Measurements from ENCODE around the gene SPDL1.
"Not testable (repeated sequence)": the region's sequence is repeated elsewhere in the genome, so short reads cannot be mapped to it uniquely, and the experiment has no call there.

The SPDL1 gene

DNA sequence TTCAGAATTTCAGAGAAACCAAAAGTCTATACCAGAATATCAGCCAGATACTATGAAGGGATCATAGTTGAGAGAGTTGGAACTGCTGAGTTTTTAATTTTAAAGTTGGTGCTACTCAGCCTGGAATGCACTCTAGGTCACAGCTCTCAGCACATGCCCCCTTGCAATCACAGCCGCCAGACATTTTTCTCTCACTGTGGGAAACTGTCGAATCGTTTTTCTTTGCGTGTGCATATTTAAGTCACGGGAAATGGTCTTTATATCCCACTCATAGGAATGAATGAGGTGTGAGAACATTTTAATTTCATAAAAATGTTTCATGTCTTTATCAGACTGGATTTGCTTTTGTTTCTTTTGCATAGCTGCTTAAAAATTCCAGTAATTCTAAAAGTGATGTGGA is 12.2 kb upstream of the SPDL1 start:
- no peak for DNase-seq (ENCODE audit: low read depth in 2 of 2)

DNA sequence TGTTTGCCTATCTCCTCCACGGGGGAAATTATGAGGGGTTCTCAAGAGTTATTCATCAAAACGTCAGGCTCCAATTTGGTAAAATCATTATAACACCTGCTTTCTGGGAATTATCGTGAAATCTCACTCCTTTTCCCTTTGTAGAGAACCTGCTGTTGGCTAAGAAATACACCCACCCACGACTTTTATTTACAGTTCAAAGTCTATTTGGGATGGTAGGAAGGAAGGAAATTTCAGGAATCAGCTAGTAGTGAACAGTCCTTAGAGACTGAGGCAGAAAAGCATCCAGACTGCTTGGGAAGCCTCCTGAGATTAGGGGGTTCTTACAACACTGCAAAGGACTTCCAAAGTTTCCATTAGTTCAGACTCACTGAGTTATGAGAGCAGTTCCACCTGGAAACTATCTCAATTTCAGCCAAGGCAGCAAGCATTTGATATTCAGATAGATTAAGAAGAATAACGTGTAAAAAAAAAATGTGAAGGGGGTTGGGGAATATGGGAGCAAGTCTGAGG is 9.4 kb upstream of the SPDL1 start:
- no peak for DNase-seq (ENCODE audit: low read depth in 2 of 2)

DNA sequence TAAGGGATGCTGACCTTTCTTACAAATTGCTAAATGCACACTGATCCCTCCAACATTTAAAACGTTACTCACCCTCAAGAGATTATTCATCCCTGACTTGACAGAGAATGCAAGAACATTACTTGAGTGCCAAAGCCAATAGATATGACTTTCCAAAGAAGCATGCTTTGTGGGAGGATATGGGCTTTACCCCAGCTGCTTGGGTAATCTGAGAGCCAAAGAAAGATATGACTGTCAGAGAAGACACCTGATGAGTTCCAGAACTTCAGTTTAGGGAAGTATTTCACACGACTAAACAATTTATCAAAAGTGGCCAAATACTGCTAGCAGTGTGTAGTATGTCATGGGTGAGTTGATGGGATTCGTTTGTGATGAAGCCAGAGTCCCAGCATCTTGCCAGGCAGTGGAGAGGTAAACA is 7.4 kb upstream of the SPDL1 start:
- DNase-seq (ENCODE audit: low read depth in 2 of 2), result no peak

DNA sequence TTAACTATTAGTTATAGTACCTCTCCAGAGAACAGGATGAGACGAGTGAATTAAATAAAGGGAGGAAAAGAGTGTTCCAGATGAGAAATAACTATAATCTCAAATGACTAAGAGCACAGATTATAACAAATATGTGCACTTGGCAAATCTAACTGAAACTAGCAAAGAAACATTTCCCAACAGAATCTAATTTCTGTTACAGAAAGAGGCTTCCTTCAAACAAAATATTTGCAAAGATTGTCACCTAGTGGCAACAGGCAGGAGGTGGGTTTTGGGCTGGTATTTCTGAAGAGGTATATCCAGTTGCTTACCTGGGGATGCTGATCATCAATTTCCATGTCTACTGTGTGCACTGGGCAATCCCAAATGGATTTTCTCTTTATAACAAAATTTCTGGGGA is 5.6 kb upstream of the SPDL1 start:
- no peak for DNase-seq (ENCODE audit: low read depth in 2 of 2)

DNA sequence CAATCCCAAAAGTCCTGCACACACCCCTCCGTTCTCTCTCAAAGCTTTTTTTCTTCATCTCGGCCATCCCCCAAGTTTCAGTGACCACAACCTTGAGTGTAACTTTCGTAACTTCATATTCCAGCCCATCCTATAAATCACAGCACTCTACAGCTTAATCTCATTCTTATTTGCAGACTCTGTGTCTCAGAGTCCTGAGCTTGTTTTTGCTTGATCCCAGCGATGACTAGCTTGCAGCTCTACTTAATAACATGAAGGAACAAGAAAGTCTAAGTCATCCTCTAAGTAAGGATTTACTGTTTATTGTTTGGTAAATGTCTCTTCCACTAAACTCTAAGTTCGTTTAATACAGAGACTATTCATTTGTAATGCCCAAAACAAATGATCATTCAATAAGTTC is 2.6 kb upstream of the SPDL1 start:
- no peak for DNase-seq (ENCODE audit: low read depth in 2 of 2)

DNA sequence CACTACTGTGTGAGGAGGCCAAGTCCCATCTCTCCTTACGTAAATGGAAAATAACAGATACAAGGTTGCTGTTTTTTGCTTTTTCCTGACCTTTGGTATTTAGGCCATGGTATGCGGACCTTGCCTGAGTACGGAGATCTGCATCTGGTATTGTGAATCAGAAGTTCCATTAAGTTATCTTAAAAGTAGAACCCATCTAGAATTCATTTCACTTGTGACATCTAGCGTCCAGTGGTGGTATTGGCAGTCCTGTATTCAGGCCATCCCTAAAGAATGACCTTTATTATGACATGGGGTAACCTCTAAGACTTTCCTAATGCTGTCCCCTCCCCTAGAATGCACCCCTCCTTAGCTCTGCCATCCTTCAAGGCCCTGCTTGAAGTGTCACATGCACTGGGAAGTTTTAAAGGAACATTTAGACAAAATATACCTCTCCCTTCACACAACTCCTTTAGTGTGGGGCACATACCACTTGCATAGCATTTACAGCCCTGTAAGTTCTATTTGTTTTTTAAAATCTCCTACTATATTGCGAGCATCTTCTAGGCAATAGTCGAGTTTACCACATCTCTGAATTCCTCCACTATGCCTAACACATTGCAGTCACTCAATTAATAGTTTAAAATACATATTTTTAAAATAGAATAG is 1.9 kb upstream of the SPDL1 start:
- peak; percentile 32 to 44 for DNase-seq (ENCODE audit: low read depth in 2 of 2)

DNA sequence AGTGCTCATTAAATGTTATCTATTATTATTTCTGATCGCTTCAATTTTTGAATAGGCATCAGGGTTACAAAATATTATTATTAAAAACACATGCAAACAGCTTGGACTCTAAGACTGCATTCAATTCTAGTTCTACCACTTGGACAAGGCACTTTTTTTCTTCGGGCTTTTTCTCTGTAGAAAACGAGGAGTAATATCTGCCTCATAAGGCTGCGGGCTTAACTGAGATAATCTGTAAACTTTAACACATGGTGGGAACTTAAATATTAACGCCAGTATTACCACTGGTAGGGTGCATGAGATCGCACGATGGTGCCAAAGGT is 511 bp upstream of the SPDL1 start:
- no peak for DNase-seq (ENCODE audit: low read depth in 2 of 2)

DNA sequence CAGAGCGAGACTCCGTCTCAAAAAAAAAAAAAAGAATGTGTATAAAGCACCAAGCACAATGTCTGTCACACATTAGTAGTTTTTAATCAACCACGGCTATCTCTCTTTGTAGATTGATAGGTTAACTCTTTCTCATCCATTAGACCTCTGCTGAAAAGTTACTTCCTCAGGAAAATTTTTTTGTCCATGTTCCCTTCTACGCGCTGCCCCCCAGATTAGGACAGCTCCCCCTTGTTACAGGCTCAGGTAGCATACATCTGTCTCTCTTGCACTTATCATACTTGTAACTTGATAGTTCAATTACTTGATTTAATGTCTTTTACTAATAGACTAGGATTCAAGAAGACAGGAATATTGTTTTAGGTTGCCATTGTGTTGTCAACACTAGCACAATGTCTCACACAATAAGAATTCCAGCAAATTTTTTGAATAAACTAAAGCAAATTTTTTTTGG is 1.5 kb downstream of the SPDL1 start:
- DNase-seq (ENCODE audit: low read depth in 2 of 2), result no peak

DNA sequence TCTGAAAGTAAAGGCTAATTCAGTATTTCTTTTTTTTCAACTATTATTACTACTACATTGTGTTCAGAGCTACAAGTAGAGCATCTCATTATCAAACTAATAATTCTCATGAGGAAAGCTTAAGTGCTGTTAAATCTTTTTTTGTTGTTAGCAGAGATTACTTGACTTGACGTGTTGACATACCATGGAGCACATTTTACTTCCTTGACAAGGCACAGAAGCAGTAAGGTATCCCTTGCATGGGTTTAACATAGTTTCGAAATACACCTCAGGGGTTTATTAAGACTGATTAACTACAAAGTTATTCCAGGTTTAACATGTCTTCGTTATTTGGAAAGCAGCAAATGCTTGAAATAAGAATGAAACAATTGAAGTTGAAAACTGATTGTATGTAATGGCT is 7.0 kb downstream of the SPDL1 start:
- DNase-seq (ENCODE audit: low read depth in 2 of 2), result no peak

DNA sequence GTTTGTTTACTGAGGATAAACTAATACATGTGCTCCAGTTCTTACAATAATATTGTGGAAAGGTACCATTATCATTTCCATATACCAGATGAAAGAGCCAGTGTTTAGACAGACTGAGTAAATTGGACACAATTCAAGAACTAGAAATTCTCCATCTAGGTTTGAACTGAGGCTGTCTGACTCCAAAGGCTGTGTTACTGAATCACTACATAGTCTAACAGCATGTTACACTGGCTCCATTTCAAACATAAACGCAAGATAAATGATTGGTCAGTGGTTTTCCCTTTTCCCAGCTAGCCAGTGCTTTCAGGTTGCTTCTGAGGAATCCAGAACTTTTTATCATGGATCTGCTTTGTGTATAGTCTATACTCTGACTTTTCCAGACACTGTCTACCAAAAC is 8.1 kb downstream of the SPDL1 start:
- no peak for DNase-seq (ENCODE audit: low read depth in 2 of 2)

DNA sequence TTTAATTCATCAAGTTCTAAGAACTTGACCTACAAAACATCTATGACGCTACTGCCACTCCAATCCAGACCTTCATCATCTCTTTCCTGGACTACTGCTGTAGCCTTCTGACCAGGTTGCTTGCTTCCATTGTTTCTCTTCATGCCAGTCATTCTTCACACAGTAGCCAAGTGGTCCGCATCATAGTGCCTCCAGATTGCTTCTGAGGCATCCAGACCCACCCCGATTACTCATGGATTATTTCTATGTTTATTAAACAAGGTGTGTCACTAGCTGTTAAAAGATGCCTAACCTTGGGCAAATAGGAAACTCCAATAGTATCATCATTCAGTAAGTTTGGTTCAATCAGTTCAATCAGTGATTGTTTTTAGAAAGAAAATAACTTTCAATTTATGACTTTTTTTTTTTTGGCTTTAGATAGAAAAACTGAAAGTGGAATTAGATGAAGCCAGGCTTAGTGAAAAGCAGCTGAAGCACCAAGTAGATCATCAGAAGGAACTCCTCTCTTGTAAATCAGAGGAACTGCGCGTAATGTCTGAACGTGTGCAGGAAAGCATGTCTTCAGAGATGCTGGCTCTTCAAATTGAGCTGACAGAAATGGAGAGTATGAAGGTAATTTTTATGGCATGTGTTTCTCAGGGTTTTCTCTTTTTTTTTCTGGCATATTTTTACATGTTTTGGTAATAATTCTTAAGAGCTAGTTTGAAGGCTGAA is 9.5 kb downstream of the SPDL1 start:
- no peak for DNase-seq (ENCODE audit: low read depth in 2 of 2)

DNA sequence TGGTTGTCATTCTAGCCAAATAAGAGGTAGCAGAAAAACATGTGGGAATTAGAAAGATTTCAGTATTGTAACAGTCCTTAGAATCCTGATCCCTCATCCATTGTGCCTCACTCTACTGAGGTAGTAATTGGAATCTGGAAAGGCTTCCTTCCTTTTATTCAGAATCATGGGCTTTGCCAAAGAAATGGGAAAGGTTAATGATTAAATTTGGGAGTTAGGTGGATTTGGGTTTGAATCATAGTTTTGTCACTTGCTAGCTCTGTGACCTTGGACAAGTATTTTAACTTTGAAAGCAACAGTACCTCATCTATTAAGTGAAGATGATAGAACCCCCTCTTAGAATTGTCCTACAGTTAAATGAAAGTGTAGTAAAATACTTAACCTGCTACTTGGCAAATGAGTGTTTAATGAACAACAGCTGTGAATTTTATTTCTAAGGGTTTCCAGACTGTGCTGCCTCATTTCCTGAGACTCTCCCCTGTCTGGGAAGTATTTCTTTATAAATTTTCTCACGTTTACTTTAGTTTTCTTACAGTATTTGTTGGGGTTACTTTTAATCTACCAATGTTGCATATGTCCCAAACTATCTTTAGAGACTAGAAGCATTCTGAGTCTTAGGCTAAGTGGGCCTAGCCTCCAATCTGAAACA is 11.7 kb downstream of the SPDL1 start:
- DNase-seq (ENCODE audit: low read depth in 2 of 2), result no peak

DNA sequence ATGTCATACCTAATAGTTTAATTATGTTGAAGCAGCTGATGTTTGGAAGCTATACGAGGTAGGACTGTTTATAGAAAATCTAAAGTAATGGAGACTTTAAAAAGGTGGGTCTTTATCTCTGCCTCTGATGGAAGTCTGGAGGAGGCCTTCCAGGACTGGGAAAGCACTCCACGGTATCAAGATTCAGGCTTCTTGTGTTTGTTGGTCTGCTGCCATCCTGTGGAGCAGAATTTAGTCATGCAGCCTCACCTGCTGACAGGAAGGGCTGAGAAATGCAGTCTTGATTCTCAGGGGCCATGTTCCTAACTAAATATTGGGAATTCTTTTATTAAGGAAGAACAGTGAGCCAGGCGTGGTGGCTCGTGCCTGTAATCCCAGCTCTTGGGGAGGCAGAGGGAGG is 15.9 kb downstream of the SPDL1 start:
- no peak for DNase-seq (ENCODE audit: low read depth in 2 of 2)

DNA sequence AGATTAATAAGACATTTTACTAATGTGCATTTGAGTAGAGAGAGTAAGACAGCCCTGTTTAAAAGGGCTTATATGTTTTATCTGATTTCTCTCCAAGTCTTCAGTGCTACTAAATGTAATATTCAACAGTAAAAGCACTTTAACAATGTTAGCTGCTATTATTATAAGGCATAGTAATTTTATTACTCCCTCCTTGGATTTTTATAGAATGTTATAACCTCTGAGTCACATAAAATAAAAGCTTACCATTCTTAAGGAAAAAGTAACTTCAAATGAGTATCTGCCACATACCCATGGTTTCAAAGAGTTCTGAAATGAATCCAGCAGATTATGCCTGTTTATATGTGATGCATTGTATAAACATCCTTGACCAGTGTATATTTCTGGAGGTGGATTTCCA is 19.0 kb downstream of the SPDL1 start:
- no peak for DNase-seq (ENCODE audit: low read depth in 2 of 2)

DNA sequence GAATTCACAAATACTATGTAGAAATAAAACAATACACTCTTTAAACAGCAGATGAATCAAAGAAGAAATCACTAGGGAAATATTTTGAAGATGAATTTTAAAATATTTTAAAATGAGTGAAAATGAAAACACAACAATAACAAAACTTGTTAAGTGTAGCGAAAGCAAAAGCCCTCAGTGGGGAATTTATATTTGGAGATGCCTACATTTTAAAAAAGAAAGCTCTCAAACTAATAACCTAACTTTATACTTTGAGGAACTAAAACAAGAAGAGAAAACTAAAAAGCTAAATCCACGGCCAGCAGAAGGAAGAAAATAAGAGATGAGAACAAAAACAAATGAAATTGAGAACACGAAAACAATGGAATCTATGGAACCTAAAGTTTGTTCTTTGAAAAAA is 22.7 kb downstream of the SPDL1 start:
- DNase-seq (ENCODE audit: low read depth in 2 of 2), result no peak

DNA sequence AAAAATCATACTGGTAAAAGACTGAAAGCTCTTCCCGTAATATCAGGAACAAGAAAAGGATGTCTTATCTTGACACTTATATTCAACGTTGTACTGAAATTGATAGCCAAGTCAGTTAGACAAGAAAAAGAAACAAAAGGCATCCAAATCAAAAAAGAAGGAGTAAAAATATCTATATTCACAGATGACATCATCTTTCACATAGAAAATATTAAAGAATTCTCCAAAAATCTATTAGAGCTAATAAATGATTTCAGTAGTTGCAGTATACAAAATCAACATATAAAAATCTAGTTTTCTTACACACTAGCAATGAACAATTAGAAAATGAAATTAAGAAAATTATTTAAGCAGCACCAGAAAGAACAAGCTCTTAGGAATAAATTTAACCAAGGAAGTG is 24.3 kb downstream of the SPDL1 start:
- DNase-seq (ENCODE audit: low read depth in 2 of 2), result no peak

DNA sequence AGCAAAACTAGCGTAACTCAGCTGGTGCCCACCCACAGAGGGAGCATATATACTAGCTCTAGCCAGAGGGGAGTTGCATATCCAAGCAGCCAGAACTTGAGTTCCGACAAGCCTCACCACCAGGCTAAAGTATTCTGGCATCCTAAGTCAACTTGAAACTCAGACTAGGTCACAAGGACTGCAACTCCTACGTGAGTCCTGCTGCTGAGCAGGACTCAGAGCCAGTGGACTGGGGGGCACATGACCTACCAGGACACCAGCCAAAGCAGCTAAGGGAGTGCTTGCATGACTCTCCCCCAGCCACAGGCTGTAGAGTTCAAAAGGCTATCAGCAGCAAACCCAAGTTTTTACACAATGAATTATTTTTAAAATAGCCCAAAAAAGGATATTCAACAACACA is 26.1 kb downstream of the SPDL1 start:
- no peak for DNase-seq (ENCODE audit: low read depth in 2 of 2)

DNA sequence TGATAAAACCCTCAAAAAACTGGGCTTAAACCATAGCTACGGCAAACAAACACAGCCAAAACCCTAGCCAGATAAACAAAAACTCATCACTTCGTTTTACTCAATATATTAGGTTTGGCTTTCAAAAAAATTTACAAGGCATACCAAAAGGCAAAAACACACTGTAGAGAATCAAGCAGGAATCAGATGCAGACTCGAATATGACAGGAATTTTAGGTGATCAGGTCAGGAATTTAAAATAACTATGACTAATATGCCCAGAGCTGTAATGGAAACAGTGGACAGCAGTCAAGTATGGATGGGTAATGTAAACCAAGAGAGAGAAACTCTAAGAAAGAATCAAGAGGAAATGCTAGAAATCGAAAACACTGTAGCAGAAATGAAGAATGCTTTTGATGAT is 27.0 kb downstream of the SPDL1 start:
- no peak for DNase-seq (ENCODE audit: low read depth in 2 of 2)

DNA sequence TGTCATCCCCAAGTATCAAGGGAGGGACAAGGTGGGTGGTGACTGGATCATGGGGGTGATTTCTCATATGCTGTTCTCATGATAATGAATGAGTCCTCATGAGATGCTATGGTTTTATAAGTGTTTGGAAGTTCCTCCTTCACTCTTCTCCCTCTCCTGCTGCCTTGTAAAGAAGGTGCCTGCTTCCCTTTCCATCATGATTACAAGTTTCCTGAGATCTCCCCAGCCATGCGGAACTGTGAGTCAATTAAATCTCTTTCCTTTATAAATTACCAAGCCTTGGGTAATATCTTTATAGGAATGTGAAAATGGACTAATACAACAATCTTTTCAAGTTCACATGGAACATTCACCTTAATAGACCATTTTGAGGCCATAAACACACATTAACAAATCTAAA is 32.0 kb downstream of the SPDL1 start:
- DNase-seq (ENCODE audit: low read depth in 2 of 2), result no peak

DNA sequence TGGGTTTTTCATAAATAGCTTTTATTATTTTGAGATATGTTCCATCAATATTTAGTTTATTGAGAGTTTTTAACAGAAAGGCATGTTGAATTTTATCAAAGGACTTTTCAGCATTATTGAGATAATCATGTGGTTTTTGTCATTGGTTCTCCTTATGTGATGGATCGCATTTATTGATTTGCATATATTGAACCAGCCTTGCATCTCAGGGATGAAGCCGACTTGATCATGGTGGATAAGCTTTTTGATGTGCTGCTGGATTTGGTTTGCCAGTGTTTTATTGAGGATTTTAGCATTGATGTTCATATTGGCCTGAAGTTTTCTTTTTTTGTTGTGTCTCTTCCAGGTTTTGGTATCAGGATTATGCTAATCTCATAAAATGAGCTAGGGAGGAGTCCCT is 40.7 kb downstream of the SPDL1 start:
- DNase-seq (ENCODE audit: low read depth in 2 of 2), result not testable (repeated sequence)

DNA sequence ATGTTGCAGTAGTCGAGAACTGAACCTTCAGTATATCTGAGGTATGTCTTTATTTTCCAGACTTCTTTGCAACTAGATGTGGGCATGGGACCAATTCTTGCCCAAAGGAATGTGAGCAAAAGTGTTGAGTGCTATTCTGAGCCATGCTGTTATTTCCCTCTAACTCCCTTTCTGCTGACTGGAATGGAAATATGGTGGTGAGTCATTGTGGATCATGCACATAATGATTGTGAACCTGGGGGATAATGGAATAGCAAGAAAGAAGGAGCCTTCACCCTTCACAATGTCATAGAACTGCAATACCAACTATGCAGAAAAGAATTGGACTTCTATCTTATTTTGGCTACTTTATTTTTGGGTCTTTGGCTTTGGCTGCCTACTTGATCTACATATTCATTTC is 43.2 kb downstream of the SPDL1 start:
- DNase-seq (ENCODE audit: low read depth in 2 of 2), result no peak

DNA sequence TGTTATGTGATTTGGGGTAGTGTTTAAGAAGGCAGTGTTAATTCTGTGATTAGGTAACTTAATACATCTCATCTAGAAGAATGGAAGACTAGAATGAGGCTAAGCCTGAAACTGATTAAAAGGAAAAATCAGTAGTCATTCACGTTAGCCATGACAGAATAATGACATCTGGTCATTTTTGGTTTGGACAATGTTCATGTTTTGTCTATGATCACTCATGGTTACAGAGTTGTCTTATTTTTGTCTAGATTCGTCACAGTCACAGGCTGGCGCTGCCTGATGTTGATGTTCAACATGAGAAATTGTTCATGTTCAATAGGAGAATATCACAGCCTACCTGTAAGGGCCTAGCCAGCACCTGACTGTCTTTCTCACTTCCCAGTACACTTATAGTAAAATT is 44.0 kb downstream of the SPDL1 start:
- no peak for DNase-seq (ENCODE audit: low read depth in 2 of 2)

DNA sequence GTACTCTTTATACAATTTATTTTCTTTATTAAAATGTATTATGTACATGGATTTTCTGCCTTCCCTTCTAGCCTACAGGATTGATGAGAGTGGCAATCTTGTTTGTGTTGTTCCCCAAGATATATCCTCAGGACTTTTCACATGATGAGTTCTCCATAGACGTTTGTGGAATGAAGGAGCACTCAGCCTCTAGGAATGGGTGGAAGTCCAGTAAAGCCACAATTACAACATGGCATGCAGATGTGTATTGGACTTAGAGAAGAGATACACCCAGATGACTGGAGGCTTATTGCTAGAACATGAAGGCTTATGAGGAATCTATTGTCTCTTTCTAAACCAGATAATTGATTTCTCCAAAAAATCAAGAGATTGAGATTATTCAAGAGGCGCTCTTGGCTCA is 45.3 kb downstream of the SPDL1 start:
- no peak for DNase-seq (ENCODE audit: low read depth in 2 of 2)

All from stimulated activated CD8-positive, alpha-beta memory T cell treated with anti-CD3 and anti-CD28 coated beads, Interleukin-2, amount 100 ng/mL, for 48 hours (primary cell).